ENCODE data around the gene SELENBP1.

SELENBP1 gene

DNA sequence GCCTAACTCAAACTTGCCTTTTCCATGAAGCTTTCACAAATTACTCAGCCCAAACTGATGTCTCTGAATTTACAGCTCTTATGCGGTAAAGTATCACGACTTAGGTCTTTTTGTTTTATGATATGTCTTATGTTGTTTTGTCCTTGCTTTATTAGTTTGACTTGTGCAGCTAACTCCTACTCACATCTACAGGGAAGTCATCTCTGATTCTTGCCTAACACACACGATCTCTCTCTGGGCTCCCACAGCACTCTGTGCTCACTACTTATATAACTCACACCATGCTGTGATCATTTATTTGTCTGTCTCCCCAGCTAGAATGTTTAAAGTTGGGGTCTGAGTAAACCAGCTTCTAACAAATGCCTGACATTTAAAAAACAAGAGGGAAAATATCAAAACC is 35.9 kb downstream of the SELENBP1 start:
- Histone ChIP-seq H3K4me3 (ENCODE audit: low read length) (no peak overlapping the region), H3K9me3 (ENCODE audit: control insufficient read depth, low read depth, low read length) (no peaks in the 10 kb centered on the region), H3K27me3 (ENCODE audit: control insufficient read depth, insufficient read depth, low read length) (no peaks in the 10 kb centered on the region), H3K9ac (ENCODE audit: low read length) (no peak overlapping the region), H3K4me1 (ENCODE audit: control insufficient read depth, low read depth, low read length) (no peaks in the 10 kb centered on the region), H3K27ac (ENCODE audit: low read length) (no peak overlapping the region), H3K36me3 (ENCODE audit: control insufficient read depth, low read depth, low read length) (peaks cover 2% of the 10 kb centered on the region)

DNA sequence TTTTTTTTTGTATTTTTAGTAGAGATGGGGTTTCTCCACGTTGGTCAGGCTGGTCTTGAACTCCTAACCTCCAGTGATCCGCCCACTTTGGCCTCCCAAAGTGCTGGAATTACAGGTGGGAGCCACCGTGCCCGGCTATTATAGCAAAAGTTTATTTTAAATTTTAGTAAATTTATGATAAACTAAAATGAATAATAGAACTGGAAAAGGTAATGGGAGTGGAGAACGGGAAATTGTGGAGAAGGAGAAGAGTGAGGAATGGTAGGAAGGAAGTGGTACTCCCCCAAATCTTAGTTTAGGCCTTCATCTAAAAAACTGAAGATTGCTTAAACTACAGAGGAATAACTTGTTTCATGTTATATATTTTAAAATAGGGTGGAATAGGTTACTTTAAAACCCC is 37.7 kb downstream of the SELENBP1 start:
- H3K27ac ChIP-seq (ENCODE audit: low read length), result no peak overlapping the region
- H3K27me3 ChIP-seq (ENCODE audit: control insufficient read depth, insufficient read depth, low read length), result no peaks in the 10 kb centered on the region
- no peak overlapping the region for H3K4me3 ChIP-seq (ENCODE audit: low read length)
- H3K9me3 ChIP-seq (ENCODE audit: control insufficient read depth, low read depth, low read length), result no peaks in the 10 kb centered on the region
- H3K36me3 ChIP-seq (ENCODE audit: control insufficient read depth, low read depth, low read length), result no peaks in the 10 kb centered on the region
- H3K4me1 ChIP-seq (ENCODE audit: control insufficient read depth, low read depth, low read length), result no peaks in the 10 kb centered on the region
- no peak overlapping the region for H3K9ac ChIP-seq (ENCODE audit: low read length)

DNA sequence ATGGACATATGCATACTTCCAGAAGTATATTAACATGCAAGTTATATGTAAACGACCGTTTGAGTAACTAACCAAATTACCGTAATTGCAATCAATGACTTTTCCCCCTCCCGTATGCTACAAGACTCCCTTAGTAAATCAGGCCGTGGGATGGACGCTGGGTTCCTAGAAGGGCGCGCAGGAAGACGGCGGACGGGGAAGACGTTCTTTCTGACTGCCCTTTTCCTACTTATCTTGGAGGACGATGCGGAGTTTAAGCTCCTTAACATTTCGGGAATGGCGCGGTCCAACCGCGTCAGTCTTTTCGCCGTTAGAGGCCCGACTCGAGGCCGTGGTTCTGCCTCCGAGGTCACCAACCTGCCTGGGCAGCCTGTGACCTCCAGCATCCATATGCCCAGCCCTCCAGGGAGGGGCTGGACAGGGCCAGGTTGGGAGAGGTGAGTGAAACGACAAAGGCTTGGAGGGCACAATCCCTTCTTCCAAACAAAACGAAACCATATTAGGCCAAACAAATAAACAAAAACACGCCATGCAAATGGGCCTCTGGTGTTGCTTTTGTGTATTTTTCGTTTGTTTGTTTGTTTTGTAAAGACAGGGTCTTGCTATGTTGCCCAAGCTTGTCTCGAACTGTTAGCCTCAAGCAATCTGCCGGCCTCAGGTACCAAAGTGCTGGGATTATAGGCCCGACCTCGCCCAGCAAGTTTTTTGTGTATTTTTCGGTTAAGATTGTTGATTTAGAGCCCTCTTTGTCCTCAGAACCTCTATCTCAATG is 44.4 kb downstream of the SELENBP1 start:
- H3K27me3 ChIP-seq (ENCODE audit: control insufficient read depth, insufficient read depth, low read length), result no peaks in the 10 kb centered on the region
- peak overlapping the region; percentile 89 for H3K27ac ChIP-seq (ENCODE audit: low read length)
- H3K4me1 ChIP-seq (ENCODE audit: control insufficient read depth, low read depth, low read length), result peaks cover 6% of the 10 kb centered on the region
- H3K36me3 ChIP-seq (ENCODE audit: control insufficient read depth, low read depth, low read length), result peaks cover 3% of the 10 kb centered on the region
- peak overlapping the region; percentile 96 for H3K9ac ChIP-seq (ENCODE audit: low read length)
- peak overlapping the region; percentile 67 for H3K4me3 ChIP-seq (ENCODE audit: low read length)
- H3K9me3 ChIP-seq (ENCODE audit: control insufficient read depth, low read depth, low read length), result no peaks in the 10 kb centered on the region

DNA sequence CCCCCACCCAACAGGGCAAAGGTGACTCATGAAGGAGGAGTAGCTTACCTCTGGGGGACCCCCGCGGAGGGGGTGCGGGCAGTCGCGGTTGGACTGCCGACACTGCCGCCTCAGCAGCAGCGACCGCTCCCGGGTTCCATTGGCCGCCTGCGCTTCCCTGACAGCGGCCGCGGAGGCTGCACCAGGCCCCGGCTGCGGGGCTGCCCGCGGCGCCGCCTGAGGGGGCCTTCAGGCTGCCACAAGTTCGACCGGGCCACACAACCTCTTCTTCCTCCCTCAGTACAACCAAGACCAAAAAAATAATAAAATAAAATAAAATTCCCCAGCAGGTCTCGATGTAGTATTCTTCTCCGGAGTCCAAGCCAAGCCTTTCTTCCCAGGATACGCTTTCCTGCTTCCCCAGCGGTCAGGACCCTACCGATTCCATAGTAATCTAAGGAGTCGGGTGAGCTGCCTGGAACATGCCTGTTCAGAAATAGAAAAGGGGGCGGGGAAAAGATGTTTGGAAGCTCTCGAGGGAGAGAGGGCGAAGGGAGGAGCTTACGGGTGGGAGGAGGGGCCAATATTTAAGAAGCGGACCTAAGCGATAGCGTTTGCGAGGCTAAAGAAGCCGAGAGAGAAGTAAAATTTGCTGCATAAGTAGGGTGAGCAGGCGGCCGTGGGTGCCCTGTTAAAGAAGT is 45.1 kb downstream of the SELENBP1 start, which contains the start of gene PI4KB:
TSS of gene PI4KB (minus strand) at position 194 of the 680 bp plus-strand sequence. CDS start 10,935 bp downstream, outside the sequence.
- Histone ChIP-seq H3K9me3 (ENCODE audit: control insufficient read depth, low read depth, low read length) (no peaks in the 10 kb centered on the region), H3K27me3 (ENCODE audit: control insufficient read depth, insufficient read depth, low read length) (no peaks in the 10 kb centered on the region), H3K4me3 (ENCODE audit: low read length) (peak within 1 kb of the TSS; percentile 67)

DNA sequence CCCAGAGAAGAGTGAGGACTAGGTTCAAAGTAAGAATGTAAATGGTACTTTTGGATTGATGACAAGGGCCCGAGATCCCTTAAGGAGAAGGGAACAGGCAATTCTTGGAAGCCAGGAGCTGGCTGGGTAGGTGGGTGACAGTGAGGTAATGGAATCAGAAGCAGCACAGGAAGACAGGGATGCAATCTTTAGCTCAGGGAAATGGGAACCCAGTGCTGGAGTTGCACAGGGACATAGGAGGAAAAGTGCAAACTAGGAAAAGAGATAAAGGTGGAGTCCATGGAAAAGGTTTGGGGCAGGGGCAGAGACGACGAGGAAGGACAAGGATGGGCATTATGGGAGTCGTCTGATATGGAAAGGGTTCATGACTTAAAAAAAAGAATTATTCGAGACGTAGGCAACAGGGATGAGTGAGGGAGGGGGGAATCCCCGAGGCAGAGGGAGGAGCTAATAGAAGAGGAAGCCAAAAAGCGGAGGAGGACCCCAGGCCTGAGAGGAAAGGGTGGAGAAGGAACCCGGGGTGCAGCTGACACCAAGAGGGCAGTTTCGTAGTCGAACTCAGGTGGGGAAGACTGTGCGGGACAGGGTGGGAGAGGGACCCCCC is 45.8 kb downstream of the SELENBP1 start:
- peak overlapping the region; percentile 67 for H3K4me3 ChIP-seq (ENCODE audit: low read length)
- H3K36me3 ChIP-seq (ENCODE audit: control insufficient read depth, low read depth, low read length), result peaks cover 6% of the 10 kb centered on the region
- no peaks in the 10 kb centered on the region for H3K9me3 ChIP-seq (ENCODE audit: control insufficient read depth, low read depth, low read length)
- peaks cover 6% of the 10 kb centered on the region for H3K4me1 ChIP-seq (ENCODE audit: control insufficient read depth, low read depth, low read length)
- no peaks in the 10 kb centered on the region for H3K27me3 ChIP-seq (ENCODE audit: control insufficient read depth, insufficient read depth, low read length)
- H3K9ac ChIP-seq (ENCODE audit: low read length), result peak overlapping the region; percentile 96
- no peak overlapping the region for H3K27ac ChIP-seq (ENCODE audit: low read length)

More for the DNA sequence above, 45.1 kb downstream of the SELENBP1 start, which contains the start of gene PI4KB:
- peaks cover 6% of the 10 kb centered on the region for H3K4me1 ChIP-seq (ENCODE audit: control insufficient read depth, low read depth, low read length)
- H3K36me3 ChIP-seq (ENCODE audit: control insufficient read depth, low read depth, low read length), result peaks cover 6% of the 10 kb centered on the region
- peak within 1 kb of the TSS; percentile 89 for H3K27ac ChIP-seq (ENCODE audit: low read length)
- H3K9ac ChIP-seq (ENCODE audit: low read length), result peak within 1 kb of the TSS; percentile 96

DNA sequence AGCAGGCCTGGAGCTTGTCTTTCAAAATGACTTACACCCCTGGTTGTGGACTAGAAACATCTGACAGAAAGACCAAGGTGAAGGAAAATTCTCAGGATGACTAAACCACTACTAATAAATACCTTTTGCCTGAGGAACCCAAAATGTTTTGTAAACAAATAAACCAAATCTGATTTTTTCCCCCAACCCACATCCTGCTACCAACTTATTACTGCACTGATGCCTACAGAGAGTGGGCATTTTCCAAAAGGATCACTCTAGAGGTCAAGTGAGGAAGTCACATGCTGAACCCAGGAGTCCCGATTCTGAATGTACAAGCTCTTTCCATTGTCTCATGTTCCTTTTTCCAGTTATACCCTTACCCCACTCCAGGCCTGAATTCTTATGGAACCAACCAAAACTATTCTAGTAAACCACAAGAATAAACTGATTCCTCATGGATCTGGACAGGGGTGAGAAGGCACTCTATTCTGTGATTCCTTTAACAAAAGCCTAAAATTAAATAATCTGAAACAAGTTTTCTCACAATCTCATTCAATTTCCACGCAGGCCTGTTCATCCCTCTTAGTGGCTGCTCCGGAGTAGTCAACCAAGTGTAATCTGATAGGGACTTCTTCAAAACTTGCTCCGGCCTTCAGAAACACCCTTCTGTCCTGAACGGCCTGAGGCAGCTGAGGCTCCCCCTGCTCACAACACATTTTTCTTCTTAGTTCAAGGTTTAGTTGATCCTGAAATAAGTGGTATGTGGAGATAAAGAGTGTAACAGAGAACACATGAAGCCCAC is 46.7 kb downstream of the SELENBP1 start:
- peaks cover 8% of the 10 kb centered on the region for H3K36me3 ChIP-seq (ENCODE audit: control insufficient read depth, low read depth, low read length)
- no peaks in the 10 kb centered on the region for H3K9me3 ChIP-seq (ENCODE audit: control insufficient read depth, low read depth, low read length)
- peaks cover 6% of the 10 kb centered on the region for H3K4me1 ChIP-seq (ENCODE audit: control insufficient read depth, low read depth, low read length)
- H3K27ac ChIP-seq (ENCODE audit: low read length), result no peak overlapping the region
- peak overlapping the region; percentile 67 for H3K4me3 ChIP-seq (ENCODE audit: low read length)
- H3K27me3 ChIP-seq (ENCODE audit: control insufficient read depth, insufficient read depth, low read length), result no peaks in the 10 kb centered on the region
- H3K9ac ChIP-seq (ENCODE audit: low read length), result no peak overlapping the region

DNA sequence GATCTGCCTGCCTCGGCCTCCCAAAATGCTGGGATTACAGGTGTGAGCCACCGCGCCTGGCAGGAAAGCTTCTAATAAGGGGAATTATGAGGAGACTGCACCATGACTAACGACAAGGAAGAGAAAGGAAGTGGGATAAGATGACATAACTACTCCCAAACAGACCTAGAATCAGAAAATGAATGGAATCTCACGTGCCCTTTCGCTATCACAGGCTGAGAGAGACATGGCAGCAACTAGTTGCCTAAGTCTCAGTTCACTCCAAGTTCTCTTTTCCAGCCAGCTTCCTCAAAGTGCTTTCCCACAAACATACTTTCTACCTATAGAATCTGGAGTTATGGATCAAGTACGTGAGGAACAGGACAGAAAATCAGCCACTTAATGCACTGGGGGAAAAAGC is 47.3 kb downstream of the SELENBP1 start:
- Histone ChIP-seq H3K4me3 (ENCODE audit: low read length) (no peak overlapping the region), H3K27me3 (ENCODE audit: control insufficient read depth, insufficient read depth, low read length) (no peaks in the 10 kb centered on the region), H3K4me1 (ENCODE audit: control insufficient read depth, low read depth, low read length) (peaks cover 6% of the 10 kb centered on the region), H3K27ac (ENCODE audit: low read length) (no peak overlapping the region), H3K9me3 (ENCODE audit: control insufficient read depth, low read depth, low read length) (no peaks in the 10 kb centered on the region), H3K9ac (ENCODE audit: low read length) (no peak overlapping the region), H3K36me3 (ENCODE audit: control insufficient read depth, low read depth, low read length) (peaks cover 13% of the 10 kb centered on the region)

DNA sequence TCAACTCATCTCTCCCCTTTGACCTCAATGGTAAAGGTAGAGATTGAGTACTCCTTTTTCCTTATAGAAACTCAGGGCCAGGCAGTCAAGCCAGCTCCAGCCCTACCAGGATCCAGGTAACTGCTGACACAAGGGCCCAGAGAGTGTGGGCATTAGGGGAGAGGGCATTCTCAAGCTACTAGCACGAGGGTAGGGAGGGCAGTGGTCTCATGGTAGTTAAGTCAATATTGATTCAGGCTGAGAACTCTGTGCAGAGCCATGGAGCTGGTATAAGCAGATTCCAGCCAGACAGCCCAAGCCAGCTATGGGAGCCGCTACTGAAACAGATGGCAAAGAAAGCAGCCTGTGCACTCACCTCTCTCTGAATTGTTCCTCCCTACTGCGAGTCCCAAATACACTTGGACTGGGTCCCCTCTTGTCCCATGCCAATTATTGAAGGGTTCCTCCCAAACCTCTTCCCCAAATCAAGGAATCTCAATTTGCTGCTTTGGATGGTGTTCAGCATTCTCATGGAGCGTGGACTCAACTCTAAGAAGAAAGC is 48.0 kb downstream of the SELENBP1 start:
- H3K36me3 ChIP-seq (ENCODE audit: control insufficient read depth, low read depth, low read length), result peaks cover 13% of the 10 kb centered on the region
- peaks cover 6% of the 10 kb centered on the region for H3K4me1 ChIP-seq (ENCODE audit: control insufficient read depth, low read depth, low read length)
- H3K9me3 ChIP-seq (ENCODE audit: control insufficient read depth, low read depth, low read length), result no peaks in the 10 kb centered on the region
- no peak overlapping the region for H3K27ac ChIP-seq (ENCODE audit: low read length)
- H3K27me3 ChIP-seq (ENCODE audit: control insufficient read depth, insufficient read depth, low read length), result no peaks in the 10 kb centered on the region
- no peak overlapping the region for H3K9ac ChIP-seq (ENCODE audit: low read length)
- no peak overlapping the region for H3K4me3 ChIP-seq (ENCODE audit: low read length)

DNA sequence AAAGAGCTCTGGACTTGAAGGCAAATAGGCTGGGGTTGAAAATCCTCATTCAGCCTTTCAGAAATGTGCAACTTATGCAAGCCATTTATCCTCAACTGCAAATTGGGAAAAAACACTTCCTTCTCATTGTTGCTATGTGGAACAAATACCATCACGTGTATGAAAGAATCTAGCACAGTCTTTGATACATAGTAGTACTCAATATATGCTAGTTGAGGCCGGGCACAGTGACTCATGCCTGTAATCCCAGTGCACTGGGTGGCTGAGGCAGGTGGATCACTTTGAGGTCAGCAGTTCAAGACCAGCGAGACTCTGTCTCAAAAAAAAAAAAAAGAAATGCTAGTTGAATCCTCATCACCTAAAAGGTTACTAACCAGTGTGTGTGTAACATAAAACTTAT is 53.5 kb downstream of the SELENBP1 start:
- Histone ChIP-seq H3K27ac (ENCODE audit: low read length) (no peak overlapping the region), H3K36me3 (ENCODE audit: control insufficient read depth, low read depth, low read length) (peaks cover 16% of the 10 kb centered on the region), H3K4me3 (ENCODE audit: low read length) (no peak overlapping the region), H3K4me1 (ENCODE audit: control insufficient read depth, low read depth, low read length) (no peaks in the 10 kb centered on the region), H3K9ac (ENCODE audit: low read length) (no peak overlapping the region), H3K9me3 (ENCODE audit: control insufficient read depth, low read depth, low read length) (no peaks in the 10 kb centered on the region), H3K27me3 (ENCODE audit: control insufficient read depth, insufficient read depth, low read length) (no peaks in the 10 kb centered on the region)

DNA sequence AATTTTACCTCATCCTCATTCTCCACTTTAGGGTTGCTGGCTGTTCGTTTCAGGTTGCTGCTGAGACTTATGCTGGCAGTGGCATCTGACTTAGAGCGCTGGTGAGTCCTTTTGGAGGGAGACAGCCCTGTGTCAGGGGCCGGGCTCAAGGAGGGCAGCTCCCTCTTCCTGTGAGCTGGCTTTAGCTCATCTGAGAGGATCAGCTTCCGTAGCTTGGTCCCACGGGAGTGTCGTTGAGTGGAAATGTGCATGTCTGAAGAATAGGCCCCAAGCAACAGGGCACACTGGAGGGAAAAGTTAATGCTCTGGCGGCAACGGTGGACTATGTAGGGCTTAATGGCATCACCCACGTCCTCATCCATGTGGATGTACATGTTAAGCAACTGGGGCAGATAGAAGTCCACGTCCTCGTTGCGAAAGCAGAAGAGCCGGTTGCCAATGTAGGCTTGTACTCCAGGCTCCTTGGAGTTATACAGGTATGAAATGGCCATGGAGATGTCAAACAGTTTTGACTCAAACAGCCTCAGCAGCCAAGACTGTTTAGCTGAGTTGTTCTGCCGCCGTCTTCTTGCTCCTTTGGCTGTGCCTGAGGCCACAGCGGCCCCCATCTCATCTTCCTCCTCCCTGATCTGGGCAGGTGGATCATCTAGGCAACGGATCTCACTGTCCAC is 56.8 kb downstream of the SELENBP1 start:
- Histone ChIP-seq H3K9ac (ENCODE audit: low read length) (no peak overlapping the region), H3K27ac (ENCODE audit: low read length) (no peak overlapping the region), H3K36me3 (ENCODE audit: control insufficient read depth, low read depth, low read length) (peaks cover 23% of the 10 kb centered on the region), H3K27me3 (ENCODE audit: control insufficient read depth, insufficient read depth, low read length) (no peaks in the 10 kb centered on the region), H3K9me3 (ENCODE audit: control insufficient read depth, low read depth, low read length) (no peaks in the 10 kb centered on the region), H3K4me3 (ENCODE audit: low read length) (no peak overlapping the region), H3K4me1 (ENCODE audit: control insufficient read depth, low read depth, low read length) (no peaks in the 10 kb centered on the region)
